NCI-H82 treated with DMSO at 0.1 percent for 48 hours (cell line): ENCODE measurements around the gene IDH3B.

Experiments used
- DNase-seq: peaks from one replicate; lab custom pipeline; 2025; ENCODE audit not compliant: unreplicated experiment; lab: John Stamatoyannopoulos, UW

IDH3B gene

DNA sequence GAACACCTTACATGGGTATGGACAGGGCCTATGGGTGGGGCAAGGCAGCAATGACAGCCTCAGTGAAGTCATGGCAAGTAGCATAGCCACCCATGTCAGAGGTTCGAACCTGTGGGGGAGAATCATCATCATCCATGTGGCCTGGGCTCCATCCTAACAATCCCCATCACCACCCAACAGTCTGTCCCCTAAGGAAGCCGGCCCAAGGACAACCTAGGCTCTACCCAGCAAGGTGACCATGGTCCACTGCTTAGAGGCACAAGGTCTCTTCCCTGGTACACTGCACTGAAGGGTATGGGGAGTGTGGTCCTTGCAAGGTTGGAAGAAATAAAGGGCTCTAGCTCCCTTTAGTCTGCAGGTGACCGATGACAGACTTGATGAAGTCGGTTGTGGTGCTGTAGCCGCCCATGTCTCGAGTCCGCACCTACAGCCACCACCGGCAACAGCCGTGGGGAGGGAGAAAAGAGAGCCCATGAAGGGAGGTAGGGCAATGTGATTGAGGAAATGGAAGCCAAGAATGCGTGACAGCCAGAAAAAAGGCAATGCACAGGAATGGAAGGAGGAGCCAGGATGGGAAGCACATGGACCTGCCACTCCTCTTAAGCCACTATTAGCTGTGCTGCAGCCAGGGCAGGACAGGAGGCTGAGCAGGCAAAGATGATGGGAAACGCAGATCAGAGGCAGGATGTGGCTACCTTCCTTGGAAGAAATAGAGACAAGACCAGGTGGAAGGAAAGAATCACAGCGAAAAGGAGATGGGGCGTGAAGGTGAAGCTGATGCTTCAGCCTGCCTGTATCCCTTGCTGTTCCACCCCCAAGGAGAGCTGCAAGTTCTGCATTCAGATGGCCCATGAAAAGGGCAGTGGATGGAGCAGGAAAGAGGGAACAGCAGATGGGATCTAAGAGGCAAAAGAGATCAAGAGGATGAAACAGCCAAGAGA is 5.3 kb downstream of the IDH3B start:
- peak; percentile 17 for DNase-seq

DNA sequence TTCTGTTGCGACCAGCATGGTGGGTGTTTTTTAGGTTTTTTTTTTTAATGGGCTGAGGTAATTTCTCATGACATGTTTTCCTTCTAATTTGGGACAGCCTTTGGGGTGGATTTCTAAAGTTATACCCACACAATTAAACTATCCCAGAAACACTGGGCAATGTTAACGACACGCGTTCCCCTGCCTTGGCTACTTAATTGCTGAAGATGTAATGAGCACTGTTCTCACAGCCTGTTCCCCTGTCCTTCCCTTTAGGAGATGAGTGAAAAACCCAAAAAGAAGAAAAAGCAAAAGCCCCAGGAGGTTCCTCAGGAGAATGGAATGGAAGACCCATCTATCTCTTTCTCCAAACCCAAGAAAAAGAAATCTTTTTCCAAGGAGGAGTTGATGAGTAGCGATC is 6.3 kb downstream of the IDH3B start:
- no peak for DNase-seq

- DNase-seq = no peak
Observed at GRCh38 chr20:2657241-2657640, 6.8 kb downstream of the IDH3B start.

GRCh38 chr20:2656471-2657117 is 7.4 kb downstream of the IDH3B start:
- no peak for DNase-seq

- DNase-seq = no peak
Observed at GRCh38 chr20:2655331-2656116, 8.5 kb downstream of the IDH3B start.

- DNase-seq = no peak
Observed at GRCh38 chr20:2654831-2655230, 9.2 kb downstream of the IDH3B start.

GRCh38 chr20:2654384-2654822 is 9.6 kb downstream of the IDH3B start:
- DNase-seq = no peak

GRCh38 chr20:2653556-2654383 is 10.2 kb downstream of the IDH3B start:
- no peak for DNase-seq

DNA sequence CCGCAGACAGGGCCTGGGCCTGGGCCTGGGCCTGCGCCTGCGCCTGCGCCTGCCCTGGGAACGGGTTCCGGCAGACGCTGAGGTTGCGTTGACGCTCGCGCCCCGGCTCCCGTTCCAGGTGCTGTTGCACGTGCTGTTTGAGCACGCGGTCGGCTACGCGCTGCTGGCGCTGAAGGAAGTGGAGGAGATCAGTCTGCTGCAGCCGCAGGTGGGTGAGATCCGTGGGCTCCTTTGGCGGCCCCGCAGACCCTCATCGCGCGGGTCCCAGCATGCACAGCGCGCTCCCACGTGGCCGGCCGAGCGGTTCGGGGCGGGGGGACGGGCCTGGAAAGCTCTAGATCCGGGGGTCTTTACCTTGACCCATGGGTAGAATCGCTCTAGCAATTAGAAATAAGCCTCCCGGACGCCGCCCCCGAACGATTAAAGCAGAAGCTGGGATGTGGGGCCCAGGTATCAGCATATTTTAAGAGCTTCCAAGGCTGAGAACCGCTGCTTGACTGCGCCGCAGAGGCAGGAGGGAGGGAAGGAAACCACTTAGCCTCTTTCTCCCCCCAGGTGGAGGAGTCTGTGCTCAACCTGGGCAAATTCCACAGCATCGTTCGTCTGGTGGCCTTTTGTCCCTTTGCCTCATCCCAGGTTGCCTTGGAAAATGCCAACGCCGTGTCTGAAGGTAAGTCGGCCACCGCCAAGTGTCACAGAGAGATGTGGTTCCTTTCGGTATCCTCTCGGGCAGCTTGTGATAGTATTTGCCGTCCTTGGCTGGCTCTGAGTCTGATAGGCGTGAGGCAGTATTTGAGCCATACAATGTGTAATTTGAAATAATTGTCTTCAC is 11.1 kb downstream of the IDH3B start:
- DNase-seq = no peak

GRCh38 chr20:2651772-2652723 is 12.0 kb downstream of the IDH3B start, which contains the start of gene NOP56:
TSS of gene NOP56 (plus strand) at chr20:2652632. CDS start at chr20:2652661, 29 bp downstream.
- peak; percentile 65 for DNase-seq

- no peak for DNase-seq
Observed at GRCh38 chr20:2643708-2644107, 20.3 kb downstream of the IDH3B start.

DNA sequence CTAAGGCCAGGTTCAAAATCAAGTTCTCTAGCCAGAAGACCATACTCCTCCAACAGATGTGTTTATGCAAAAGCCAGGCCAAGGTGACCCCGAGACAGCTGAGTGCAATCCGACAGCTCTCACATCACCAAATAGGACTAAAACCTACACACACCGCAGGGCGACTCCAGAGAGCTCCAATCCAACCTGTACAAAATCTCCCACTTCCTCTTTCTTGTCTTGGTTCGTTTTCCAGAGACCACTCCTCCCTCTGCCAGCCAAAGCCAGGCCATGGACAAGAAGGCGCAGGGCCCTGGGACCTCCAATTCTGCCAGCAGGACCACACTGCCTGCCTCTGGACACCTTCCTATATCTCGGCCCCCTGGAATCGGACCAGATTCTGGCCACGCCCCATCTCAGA is 23.1 kb downstream of the IDH3B start:
- DNase-seq = no peak

DNA sequence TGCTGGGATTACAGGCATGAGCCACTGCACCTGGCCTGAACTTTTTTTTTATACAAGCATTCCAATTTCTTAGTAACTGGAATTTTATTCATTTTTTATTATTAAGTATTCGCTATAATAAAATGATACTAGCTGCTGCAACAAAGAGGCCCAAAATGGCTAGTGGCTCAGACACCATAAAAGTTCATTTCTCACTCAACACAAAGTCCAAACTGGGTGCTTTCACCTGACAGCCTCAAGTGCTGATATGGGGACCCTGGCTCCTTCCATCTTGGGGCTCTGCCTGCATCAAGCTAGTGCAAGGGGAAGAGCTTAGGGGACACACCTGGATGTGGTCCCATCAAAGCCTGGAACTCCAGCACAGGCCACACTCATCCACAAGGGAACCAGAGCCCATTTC is 23.8 kb downstream of the IDH3B start:
- DNase-seq = no peak

GRCh38 chr20:2637246-2637645 is 26.8 kb downstream of the IDH3B start:
- DNase-seq = no peak

DNA sequence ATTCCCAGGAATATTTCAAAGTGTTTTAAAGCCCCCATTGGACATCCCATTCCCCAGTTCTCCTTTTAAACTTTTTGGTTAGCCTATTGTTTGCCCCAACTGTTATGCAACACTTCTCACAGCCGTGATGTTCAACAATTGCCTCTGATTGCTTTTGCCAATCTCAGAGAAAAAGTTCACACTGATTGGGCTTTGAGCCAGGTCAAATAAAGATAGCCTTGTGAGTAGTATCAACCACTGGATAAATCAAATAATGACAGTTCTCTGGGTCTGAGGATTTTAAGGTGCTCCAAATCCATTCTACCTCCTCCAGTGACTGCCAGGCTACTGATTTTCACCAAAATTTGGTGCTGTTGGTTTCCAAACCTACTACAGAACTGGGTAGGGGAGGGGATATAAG is 30.6 kb downstream of the IDH3B start:
- DNase-seq = no peak

DNA sequence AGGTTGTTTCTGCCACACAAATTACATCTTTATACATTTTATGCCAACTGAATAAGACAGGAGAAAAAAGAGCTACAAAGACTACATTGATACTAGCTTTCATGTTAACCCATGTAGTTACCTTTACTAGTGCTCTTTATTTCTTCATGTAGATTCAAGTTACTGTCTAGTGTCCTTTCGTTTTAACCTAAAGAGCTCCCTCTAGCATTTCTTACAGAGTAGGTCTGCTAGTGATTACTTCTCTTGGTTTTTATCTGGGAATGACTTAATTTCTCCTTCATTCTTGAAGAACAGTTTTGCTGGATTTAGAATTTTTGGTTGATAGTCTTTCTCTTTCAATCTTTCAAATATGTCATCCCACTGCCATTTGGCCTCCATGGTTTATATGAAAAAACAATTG is 32.8 kb downstream of the IDH3B start:
- DNase-seq = no peak

- DNase-seq = no peak
Observed at GRCh38 chr20:2626853-2627541, 37.0 kb downstream of the IDH3B start.

- no peak for DNase-seq
Observed at GRCh38 chr20:2625062-2625461, 39.0 kb downstream of the IDH3B start.
